Right atrium auricular region (tissue), 2 donors: ENCODE measurements around the gene CD7. TPM values are rescaled to one million over a fixed set of nuclear protein-coding genes. Genes with fewer than 3 reads are reported as not detected.

Source experiments
- DNase-seq: peaks from one replicate; pipeline ENCODE4 v3.0.0-alpha.2; 2019; ENCODE audit warnings: low spot score
- H3K27ac ChIP-seq, 2 donors: fragments of 200-600 bp; sonication (generic); 1 replicate in 1 of 2; 2 replicates in 1 of 2; pipeline ENCODE4 v1.5.1; 2016 to 2019
- H3K27me3 ChIP-seq, 2 donors: fragments of 200-600 bp; sonication (generic); one replicate each; pipeline versions ENCODE4 v1.5.1 to v1.6.0; 2017 to 2019
- H3K36me3 ChIP-seq: fragments of 200-600 bp; sonication (generic); one replicate; pipeline ENCODE4 v1.5.1; 2016
- H3K4me1 ChIP-seq, 2 donors: fragments of 200-600 bp; sonication (generic); one replicate each; pipeline versions ENCODE4 v1.5.1 to v1.6.0; 2017 to 2019
- H3K4me3 ChIP-seq, 2 donors: fragments of 200-600 bp; sonication (generic); 1 replicate in 1 of 2; 2 replicates in 1 of 2; pipeline ENCODE4 v1.5.1; 2017 to 2019; ENCODE audit warnings: mild to moderate bottlenecking in 1 of 2, moderate library complexity in 1 of 2
- H3K9me3 ChIP-seq, 2 donors: fragments of 200-600 bp; sonication (generic); one replicate each; pipeline ENCODE4 v1.5.1; 2019
- CTCF ChIP-seq, 2 donors: fragments of 200-600 bp; sonication (generic); IDR thresholded peaks; one replicate each; pipeline ENCODE4 v1.5.1; 2019; ENCODE audit warnings: antibody characterized with exemption in 2 of 2
- total RNA-seq, 2 donors: library from RNA; depleted of rRNA; stranded (reverse); fragments of >200 nt; gene quantifications; one replicate each; pipeline ENCODE4 v1.1.0, GENCODE V29; 2016

The CD7 gene
- total RNA-seq, 2 donors from 2014 or later = 1.7 TPM; not detected in 1

GRCh38 chr17:82330322-82331239 is 13.2 kb upstream of the CD7 start:
- TF ChIP-seq CTCF (IDR thresholded peaks at IDR 0.05) = no peak
- no peaks in the 10 kb centered on the region for H3K36me3 ChIP-seq
- H3K27ac ChIP-seq = no peak overlapping the region
- no peaks in the 10 kb centered on the region for H3K9me3 ChIP-seq
- peaks cover 0 to 43% of the 10 kb centered on the region in 2 donors for H3K4me1 ChIP-seq
- DNase-seq = no peak
- H3K27me3 ChIP-seq = peaks cover 0 to 3% of the 10 kb centered on the region in 2 donors
- H3K4me3 ChIP-seq = no peak overlapping the region

- TF ChIP-seq CTCF (IDR thresholded peaks at IDR 0.05) = no peak
- H3K4me3 ChIP-seq = no peak overlapping the region
- H3K27me3 ChIP-seq = peaks cover 0 to 3% of the 10 kb centered on the region in 2 donors
- H3K27ac ChIP-seq = no peak overlapping the region
- H3K4me1 ChIP-seq = peaks cover 0 to 35% of the 10 kb centered on the region in 2 donors
- H3K36me3 ChIP-seq = no peaks in the 10 kb centered on the region
- no peak for DNase-seq
- no peaks in the 10 kb centered on the region for H3K9me3 ChIP-seq
Measured at GRCh38 chr17:82329683-82330321, 12.4 kb upstream of the CD7 start.

- Histone ChIP-seq H3K4me1 (peaks cover 0 to 28% of the 10 kb centered on the region in 2 donors), H3K9me3 (no peaks in the 10 kb centered on the region), H3K27me3 (peaks cover 0 to 3% of the 10 kb centered on the region in 2 donors), H3K27ac (no peak overlapping the region), H3K4me3 (no peak overlapping the region), H3K36me3 (no peaks in the 10 kb centered on the region)
- TF ChIP-seq CTCF (IDR thresholded peaks at IDR 0.05) = no peak
- no peak for DNase-seq
Measured at GRCh38 chr17:82328994-82329507, 11.6 kb upstream of the CD7 start.

GRCh38 chr17:82328141-82328993 is 11.0 kb upstream of the CD7 start:
- peaks cover 0 to 3% of the 10 kb centered on the region in 2 donors for H3K27me3 ChIP-seq
- no peak overlapping the region for H3K4me3 ChIP-seq
- DNase-seq = no peak
- no peaks in the 10 kb centered on the region for H3K36me3 ChIP-seq
- no peak for TF ChIP-seq CTCF (IDR thresholded peaks at IDR 0.05)
- peaks cover 0 to 21% of the 10 kb centered on the region in 2 donors for H3K4me1 ChIP-seq
- no peak overlapping the region for H3K27ac ChIP-seq
- H3K9me3 ChIP-seq = no peaks in the 10 kb centered on the region

GRCh38 chr17:82327757-82328140 is 10.3 kb upstream of the CD7 start:
- no peaks in the 10 kb centered on the region for H3K27me3 ChIP-seq
- H3K36me3 ChIP-seq = no peaks in the 10 kb centered on the region
- H3K9me3 ChIP-seq = no peaks in the 10 kb centered on the region

More at GRCh38 chr17:82327757-82328140, 10.3 kb upstream of the CD7 start:
- Histone ChIP-seq H3K27ac (no peak overlapping the region), H3K4me1 (peaks cover 0 to 15% of the 10 kb centered on the region in 2 donors), H3K4me3 (no peak overlapping the region)
- no peak for TF ChIP-seq CTCF (IDR thresholded peaks at IDR 0.05)
- no peak for DNase-seq
